Mammary epithelial cell (primary cell): ENCODE results near the gene NXPE3.

Source experiments
- EZH2 ChIP-seq: IDR thresholded peaks from 2 replicates; pipeline ENCODE4 v1.6.1; 2012; ENCODE audit warnings: low read length, inconsistent platforms, borderline replicate concordance
- TF ChIP-seq, protein P1 (sequence below), 2 donors: IDR thresholded peaks in 1 of 2; conservative IDR thresholded peaks in 1 of 2; 2 replicates each; pipeline ENCODE4 v1.5.1; 2011 to 2012; ENCODE audit warnings: inconsistent platforms in 2 of 2, low read length in 2 of 2, mild to moderate bottlenecking in 2 of 2, control low read depth in 1 of 2, low read depth in 1 of 2; ENCODE audit not compliant: insufficient read depth in 1 of 2; ENCODE audit errors: extremely low read depth in 1 of 2

DNA sequence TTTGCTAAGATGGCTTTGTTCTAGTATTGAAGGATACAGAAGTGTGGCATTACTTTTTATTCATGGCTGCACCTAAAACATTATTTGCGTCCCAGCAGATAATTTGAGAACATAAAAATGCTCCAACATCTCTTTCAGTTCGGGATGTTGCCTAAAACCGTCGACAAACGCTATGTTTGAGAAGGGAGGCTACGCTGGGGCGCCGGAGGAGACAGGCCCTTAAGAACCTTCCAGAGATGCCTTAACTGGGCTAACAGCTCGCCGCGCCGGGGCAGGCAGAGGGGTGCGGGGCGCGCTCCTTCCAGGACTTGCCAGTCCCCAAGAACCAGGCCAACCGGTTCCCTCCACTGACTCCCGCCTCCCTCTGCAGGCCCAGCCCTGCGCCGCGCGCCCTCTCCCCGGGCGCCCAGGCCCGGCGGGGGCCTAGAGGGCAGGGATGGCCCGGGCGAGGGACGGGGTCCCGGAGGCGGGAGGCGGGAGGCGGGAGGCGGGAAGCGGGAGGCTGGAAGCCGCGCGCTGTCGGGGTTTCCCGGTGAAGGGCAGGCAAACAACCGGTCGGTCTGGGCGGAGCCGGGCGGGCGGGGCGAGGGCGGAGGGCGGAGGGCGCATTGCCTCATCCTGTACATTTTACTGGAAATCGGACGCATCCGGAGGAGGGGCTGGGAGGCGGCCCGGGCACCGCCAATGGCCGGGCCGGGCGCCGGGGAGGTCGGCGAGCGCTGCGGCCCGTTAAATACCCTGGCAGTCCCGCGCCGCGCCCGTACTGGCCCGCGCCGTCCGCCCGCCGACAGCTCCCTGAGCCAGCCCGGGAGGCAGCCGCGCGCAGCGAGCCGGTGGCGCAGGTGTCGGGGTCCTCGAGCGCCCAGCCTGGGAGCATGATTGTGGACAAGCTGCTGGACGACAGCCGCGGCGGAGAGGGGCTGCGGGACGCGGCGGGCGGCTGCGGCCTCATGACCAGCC is 70.0 kb downstream of the NXPE3 start, which contains the start of gene NFKBIZ:
- TF ChIP-seq, protein P1, sequence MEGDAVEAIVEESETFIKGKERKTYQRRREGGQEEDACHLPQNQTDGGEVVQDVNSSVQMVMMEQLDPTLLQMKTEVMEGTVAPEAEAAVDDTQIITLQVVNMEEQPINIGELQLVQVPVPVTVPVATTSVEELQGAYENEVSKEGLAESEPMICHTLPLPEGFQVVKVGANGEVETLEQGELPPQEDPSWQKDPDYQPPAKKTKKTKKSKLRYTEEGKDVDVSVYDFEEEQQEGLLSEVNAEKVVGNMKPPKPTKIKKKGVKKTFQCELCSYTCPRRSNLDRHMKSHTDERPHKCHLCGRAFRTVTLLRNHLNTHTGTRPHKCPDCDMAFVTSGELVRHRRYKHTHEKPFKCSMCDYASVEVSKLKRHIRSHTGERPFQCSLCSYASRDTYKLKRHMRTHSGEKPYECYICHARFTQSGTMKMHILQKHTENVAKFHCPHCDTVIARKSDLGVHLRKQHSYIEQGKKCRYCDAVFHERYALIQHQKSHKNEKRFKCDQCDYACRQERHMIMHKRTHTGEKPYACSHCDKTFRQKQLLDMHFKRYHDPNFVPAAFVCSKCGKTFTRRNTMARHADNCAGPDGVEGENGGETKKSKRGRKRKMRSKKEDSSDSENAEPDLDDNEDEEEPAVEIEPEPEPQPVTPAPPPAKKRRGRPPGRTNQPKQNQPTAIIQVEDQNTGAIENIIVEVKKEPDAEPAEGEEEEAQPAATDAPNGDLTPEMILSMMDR (conservative IDR thresholded peaks at IDR 0.05 in 1 of 2, IDR thresholded peaks at IDR 0.05 in 1 of 2; ENCODE audit: extremely low read depth in 1 of 2, insufficient read depth in 1 of 2, low read depth in 1 of 2, low read length in 2 of 2), result peak in 1 of 2 donors; percentile 15
- TF ChIP-seq EZH2, result no peak
